Ishikawa (cell line): Measurements from ENCODE around the gene MYLK4.

Source experiments
- CEBPB ChIP-seq: IDR thresholded peaks from 2 replicates; pipeline ENCODE4 v1.6.1; 2012
- CREB1 ChIP-seq: IDR thresholded peaks from 2 replicates; pipeline ENCODE4 v1.6.1; 2012; ENCODE audit warnings: low read depth
- EGR1 ChIP-seq: IDR thresholded peaks from 2 replicates; pipeline ENCODE4 v1.6.1; 2012
- EP300 ChIP-seq: IDR thresholded peaks from 2 replicates; pipeline ENCODE4 v1.6.1; 2012; ENCODE audit warnings: borderline replicate concordance
- FOXM1 ChIP-seq: IDR thresholded peaks from 2 replicates; pipeline ENCODE4 v1.6.1; 2012; ENCODE audit warnings: low read depth, borderline replicate concordance
- MAX ChIP-seq: IDR thresholded peaks from 2 replicates; pipeline ENCODE4 v1.6.1; 2012
- NFIC ChIP-seq: IDR thresholded peaks from 2 replicates; pipeline ENCODE4 v1.6.1; 2012
- RAD21 ChIP-seq: IDR thresholded peaks from 2 replicates; pipeline ENCODE4 v1.6.1; 2012; ENCODE audit warnings: low read depth
- TAF1 ChIP-seq: IDR thresholded peaks from 2 replicates; pipeline ENCODE4 v1.6.1; 2012; ENCODE audit warnings: low read depth, mild to moderate bottlenecking
- TCF12 ChIP-seq: IDR thresholded peaks from 2 replicates; pipeline ENCODE4 v1.6.1; 2012; ENCODE audit warnings: low read depth
- YY1 ChIP-seq: IDR thresholded peaks from 2 replicates; pipeline ENCODE4 v1.6.1; 2012; ENCODE audit warnings: low read depth
- ZBTB7A ChIP-seq: IDR thresholded peaks from 2 replicates; pipeline ENCODE4 v1.6.1; 2012; ENCODE audit warnings: low read depth
- TF ChIP-seq, protein P1 (sequence below): IDR thresholded peaks from 2 replicates; pipeline ENCODE4 v1.6.1; 2012; ENCODE audit warnings: low read depth, mild to moderate bottlenecking
- TF ChIP-seq, protein P2 (sequence below): IDR thresholded peaks from 2 replicates; pipeline ENCODE4 v1.6.1; 2012

DNA sequence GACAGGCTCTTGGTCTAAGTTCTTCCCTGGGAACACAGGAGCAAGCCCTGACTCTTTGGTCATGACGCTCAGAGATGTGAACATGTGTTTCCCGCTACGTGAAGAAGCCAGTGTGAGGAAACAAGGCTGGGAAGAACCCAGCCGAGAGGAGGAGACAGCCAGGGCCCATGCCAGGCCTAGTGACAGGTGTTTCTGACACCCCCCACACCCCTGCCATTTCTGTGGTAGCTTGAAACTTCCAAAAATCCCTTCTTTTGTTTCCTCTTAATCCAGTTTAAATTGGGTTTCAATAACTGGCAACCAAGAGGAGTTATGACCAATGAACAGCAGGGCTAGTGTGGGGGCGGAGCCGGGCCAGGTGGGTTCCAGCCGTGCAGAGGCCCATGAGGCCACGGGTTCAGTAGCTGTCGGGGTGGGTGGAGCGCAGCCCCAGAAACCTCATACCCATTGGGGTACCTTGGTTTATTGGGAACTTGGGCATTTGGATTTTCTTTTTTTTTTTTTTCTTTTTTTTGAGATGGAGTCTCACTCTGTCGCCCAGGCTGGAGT lies 47.9 kb upstream of the MYLK4 start:
- no peak for TF ChIP-seq TAF1
- TF ChIP-seq YY1: no peak
- TF ChIP-seq, protein P1, sequence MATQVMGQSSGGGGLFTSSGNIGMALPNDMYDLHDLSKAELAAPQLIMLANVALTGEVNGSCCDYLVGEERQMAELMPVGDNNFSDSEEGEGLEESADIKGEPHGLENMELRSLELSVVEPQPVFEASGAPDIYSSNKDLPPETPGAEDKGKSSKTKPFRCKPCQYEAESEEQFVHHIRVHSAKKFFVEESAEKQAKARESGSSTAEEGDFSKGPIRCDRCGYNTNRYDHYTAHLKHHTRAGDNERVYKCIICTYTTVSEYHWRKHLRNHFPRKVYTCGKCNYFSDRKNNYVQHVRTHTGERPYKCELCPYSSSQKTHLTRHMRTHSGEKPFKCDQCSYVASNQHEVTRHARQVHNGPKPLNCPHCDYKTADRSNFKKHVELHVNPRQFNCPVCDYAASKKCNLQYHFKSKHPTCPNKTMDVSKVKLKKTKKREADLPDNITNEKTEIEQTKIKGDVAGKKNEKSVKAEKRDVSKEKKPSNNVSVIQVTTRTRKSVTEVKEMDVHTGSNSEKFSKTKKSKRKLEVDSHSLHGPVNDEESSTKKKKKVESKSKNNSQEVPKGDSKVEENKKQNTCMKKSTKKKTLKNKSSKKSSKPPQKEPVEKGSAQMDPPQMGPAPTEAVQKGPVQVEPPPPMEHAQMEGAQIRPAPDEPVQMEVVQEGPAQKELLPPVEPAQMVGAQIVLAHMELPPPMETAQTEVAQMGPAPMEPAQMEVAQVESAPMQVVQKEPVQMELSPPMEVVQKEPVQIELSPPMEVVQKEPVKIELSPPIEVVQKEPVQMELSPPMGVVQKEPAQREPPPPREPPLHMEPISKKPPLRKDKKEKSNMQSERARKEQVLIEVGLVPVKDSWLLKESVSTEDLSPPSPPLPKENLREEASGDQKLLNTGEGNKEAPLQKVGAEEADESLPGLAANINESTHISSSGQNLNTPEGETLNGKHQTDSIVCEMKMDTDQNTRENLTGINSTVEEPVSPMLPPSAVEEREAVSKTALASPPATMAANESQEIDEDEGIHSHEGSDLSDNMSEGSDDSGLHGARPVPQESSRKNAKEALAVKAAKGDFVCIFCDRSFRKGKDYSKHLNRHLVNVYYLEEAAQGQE: no peak
- no peak for TF ChIP-seq RAD21
- TF ChIP-seq MAX: no peak
- TF ChIP-seq CEBPB: no peak
- TF ChIP-seq EP300: no peak
- TF ChIP-seq CREB1: no peak
- TF ChIP-seq NFIC: no peak
- no peak for TF ChIP-seq FOXM1
- TF ChIP-seq EGR1: no peak
- TF ChIP-seq, protein P2, sequence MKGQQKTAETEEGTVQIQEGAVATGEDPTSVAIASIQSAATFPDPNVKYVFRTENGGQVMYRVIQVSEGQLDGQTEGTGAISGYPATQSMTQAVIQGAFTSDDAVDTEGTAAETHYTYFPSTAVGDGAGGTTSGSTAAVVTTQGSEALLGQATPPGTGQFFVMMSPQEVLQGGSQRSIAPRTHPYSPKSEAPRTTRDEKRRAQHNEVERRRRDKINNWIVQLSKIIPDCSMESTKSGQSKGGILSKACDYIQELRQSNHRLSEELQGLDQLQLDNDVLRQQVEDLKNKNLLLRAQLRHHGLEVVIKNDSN: no peak
- TF ChIP-seq ZBTB7A: no peak
- TF ChIP-seq TCF12: no peak
